HG03439 (cell line): ENCODE data around the gene SGTA.

ENCODE experiments used
- ATAC-seq: cut with Tn5 transposase; IDR thresholded peaks from one replicate; pipeline ENCODE4 v1.9.1; 2021; ENCODE audit warnings: mild to moderate bottlenecking, moderate library complexity; ENCODE audit not compliant: unreplicated experiment

The SGTA gene

GRCh38 chr19:2756921-2757881 is 25.9 kb downstream of the SGTA start:
- no peak for ATAC-seq

GRCh38 chr19:2756477-2756876 is 26.6 kb downstream of the SGTA start:
- ATAC-seq, result no peak

- ATAC-seq, result no peak
Observed at GRCh38 chr19:2755811-2756210, 27.3 kb downstream of the SGTA start.

GRCh38 chr19:2755448-2755705 is 27.7 kb downstream of the SGTA start:
- no peak for ATAC-seq

GRCh38 chr19:2754659-2755447 is 28.2 kb downstream of the SGTA start:
- no peak for ATAC-seq

GRCh38 chr19:2751438-2751830 is 31.6 kb downstream of the SGTA start:
- ATAC-seq, result no peak

- no peak for ATAC-seq
Observed at GRCh38 chr19:2750808-2751437, 32.1 kb downstream of the SGTA start.

- peak; percentile 44 for ATAC-seq
Observed at GRCh38 chr19:2747349-2747748, 35.7 kb downstream of the SGTA start.

- no peak for ATAC-seq
Observed at GRCh38 chr19:2744113-2744512, 39.0 kb downstream of the SGTA start.

- ATAC-seq, result no peak
Observed at GRCh38 chr19:2743099-2743498, 40.0 kb downstream of the SGTA start.

GRCh38 chr19:2740314-2740656 is 42.8 kb downstream of the SGTA start:
- no peak for ATAC-seq

GRCh38 chr19:2739602-2740313 is 43.3 kb downstream of the SGTA start, which contains the start of gene SLC39A3:
TSS of gene SLC39A3 (minus strand) at chr19:2740017. CDS start at chr19:2737257, 2,760 bp downstream.
- peak; percentile 90 for ATAC-seq

GRCh38 chr19:2736550-2737190 is 46.4 kb downstream of the SGTA start:
- no peak for ATAC-seq

- ATAC-seq, result no peak
Observed at GRCh38 chr19:2735374-2735773, 47.7 kb downstream of the SGTA start.

GRCh38 chr19:2734589-2735288 is 48.3 kb downstream of the SGTA start:
- no peak for ATAC-seq

GRCh38 chr19:2733930-2734588 is 49.0 kb downstream of the SGTA start:
- no peak for ATAC-seq

GRCh38 chr19:2732883-2733282 is 50.2 kb downstream of the SGTA start:
- no peak for ATAC-seq

GRCh38 chr19:2732157-2732725 is 50.8 kb downstream of the SGTA start:
- ATAC-seq, result no peak
